PFSK-1 (cell line): Measurements from ENCODE around the gene ELP2.

Experiments used
- POLR2AphosphoS5 ChIP-seq: IDR thresholded peaks from 2 replicates; pipeline ENCODE4 v1.6.1; 2012; ENCODE audit warnings: low read depth, mild to moderate bottlenecking, control low read depth, low read length, moderate library complexity
- TAF1 ChIP-seq: IDR thresholded peaks from 2 replicates; pipeline ENCODE4 v1.6.1; 2012; ENCODE audit warnings: low read length, control low read depth, borderline replicate concordance; ENCODE audit not compliant: insufficient read depth

DNA sequence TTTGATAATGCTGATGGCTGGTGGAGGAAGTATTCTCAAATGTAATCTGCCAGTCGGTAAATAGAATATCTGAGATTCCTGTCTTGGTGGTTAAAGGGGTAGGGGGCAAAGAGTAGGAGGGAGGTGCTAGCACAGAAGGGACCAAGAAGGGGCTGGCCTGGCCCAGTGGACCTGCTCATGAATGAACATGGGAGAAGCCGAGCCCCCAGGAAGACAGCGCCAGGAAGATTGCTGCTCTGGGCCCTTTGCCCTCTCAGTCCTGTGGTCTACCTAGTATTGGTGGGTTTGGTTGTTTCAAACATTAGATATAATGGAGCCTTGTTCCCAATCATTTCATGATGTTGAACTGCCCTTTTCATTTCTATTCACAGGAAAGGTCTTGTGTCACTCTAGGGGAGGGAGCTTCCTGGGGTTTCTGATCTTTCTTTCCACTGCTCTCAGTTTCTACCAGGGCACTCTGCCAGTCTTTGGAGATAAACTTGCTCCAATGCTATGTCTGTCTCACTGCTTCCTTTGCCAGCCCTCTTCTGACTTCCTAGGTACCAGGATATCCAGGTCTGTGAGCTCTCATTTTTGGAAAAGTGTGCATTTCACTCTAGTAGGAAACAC, 52.3 kb downstream of the ELP2 start:
- no peak for TF ChIP-seq TAF1
- no peak; the same call in 1 of the 2 replicates for TF ChIP-seq POLR2AphosphoS5
